Measurements from ENCODE around the gene CYTIP.

Gene CYTIP

GRCh38 chr2:157443795-157444640 is at the start of gene CYTIP:
Gene CYTIP, minus strand, starts transcription at chr2:157444089. Its CDS starts 69 bp downstream, at chr2:157444020.
- DNase-seq: no peak

- peak; percentile 58 for DNase-seq
Measured at GRCh38 chr2:157492189-157492773, 48.4 kb upstream of the CYTIP start.

- no peak for DNase-seq
Measured at GRCh38 chr2:157489983-157490382, 46.1 kb upstream of the CYTIP start.

- no peak for DNase-seq
Measured at GRCh38 chr2:157488877-157489276, 45.0 kb upstream of the CYTIP start.

GRCh38 chr2:157487747-157488146 is 43.9 kb upstream of the CYTIP start:
- no peak for DNase-seq

- no peak for DNase-seq
Measured at GRCh38 chr2:157487271-157487610, 43.4 kb upstream of the CYTIP start.

- peak; percentile 50 for DNase-seq
Measured at GRCh38 chr2:157486596-157487270, 42.8 kb upstream of the CYTIP start.

- peak; percentile 38 for DNase-seq
Measured at GRCh38 chr2:157480182-157480961, 36.5 kb upstream of the CYTIP start.

GRCh38 chr2:157479081-157480027 is 35.5 kb upstream of the CYTIP start:
- DNase-seq: no peak

- DNase-seq: no peak
Measured at GRCh38 chr2:157477919-157478318, 34.0 kb upstream of the CYTIP start.

- DNase-seq: peak; percentile 34
Measured at GRCh38 chr2:157476953-157477709, 33.2 kb upstream of the CYTIP start.

- DNase-seq: no peak
Measured at GRCh38 chr2:157475722-157476390, 32.0 kb upstream of the CYTIP start.

- peak; percentile 19 for DNase-seq
Measured at GRCh38 chr2:157473581-157473980, 29.7 kb upstream of the CYTIP start.

- DNase-seq: no peak
Measured at GRCh38 chr2:157471078-157471477, 27.2 kb upstream of the CYTIP start.

- DNase-seq: no peak
Measured at GRCh38 chr2:157470321-157470720, 26.4 kb upstream of the CYTIP start.

GRCh38 chr2:157469726-157470125 is 25.8 kb upstream of the CYTIP start:
- peak; percentile 20 for DNase-seq

- DNase-seq: peak; percentile 88
Measured at GRCh38 chr2:157468931-157469708, 25.2 kb upstream of the CYTIP start.

- no peak for DNase-seq
Measured at GRCh38 chr2:157466764-157467163, 22.9 kb upstream of the CYTIP start.

- DNase-seq: no peak
Measured at GRCh38 chr2:157465554-157465953, 21.7 kb upstream of the CYTIP start.

GRCh38 chr2:157463002-157463401 is 19.1 kb upstream of the CYTIP start:
- DNase-seq: no peak

Data from fibroblast of skin of right quadriceps (primary cell).